Measurements from ENCODE around the gene KCNN2.

Gene KCNN2

DNA sequence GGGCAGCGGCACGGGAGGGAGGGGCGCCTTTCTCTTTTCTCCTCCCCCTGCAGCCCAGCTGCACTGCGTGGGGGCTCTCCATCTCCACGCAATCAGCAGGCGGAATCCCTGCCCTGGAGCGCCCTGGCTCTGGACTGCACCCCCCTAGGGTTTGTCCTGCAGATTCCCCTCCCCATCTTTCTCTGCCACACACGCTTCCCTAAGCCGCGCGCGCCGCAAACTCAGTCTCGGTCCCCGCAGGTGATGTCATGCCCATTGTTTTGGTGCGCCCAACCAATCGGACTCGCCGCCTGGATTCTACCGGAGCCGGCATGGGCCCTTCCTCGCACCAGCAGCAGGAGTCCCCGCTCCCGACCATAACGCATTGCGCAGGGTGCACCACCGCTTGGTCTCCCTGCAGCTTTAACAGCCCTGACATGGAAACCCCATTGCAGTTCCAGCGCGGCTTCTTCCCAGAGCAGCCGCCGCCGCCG is at the start of gene KCNN2:
KCNN2 (plus strand) TSS at position 347 of the 473 bp plus-strand sequence; CDS start at position 417, 70 bp downstream.
- no peak within 1 kb of the TSS for H3K27ac ChIP-seq
- no peak for DNase-seq (ENCODE audit: low read depth, low spot score)

DNA sequence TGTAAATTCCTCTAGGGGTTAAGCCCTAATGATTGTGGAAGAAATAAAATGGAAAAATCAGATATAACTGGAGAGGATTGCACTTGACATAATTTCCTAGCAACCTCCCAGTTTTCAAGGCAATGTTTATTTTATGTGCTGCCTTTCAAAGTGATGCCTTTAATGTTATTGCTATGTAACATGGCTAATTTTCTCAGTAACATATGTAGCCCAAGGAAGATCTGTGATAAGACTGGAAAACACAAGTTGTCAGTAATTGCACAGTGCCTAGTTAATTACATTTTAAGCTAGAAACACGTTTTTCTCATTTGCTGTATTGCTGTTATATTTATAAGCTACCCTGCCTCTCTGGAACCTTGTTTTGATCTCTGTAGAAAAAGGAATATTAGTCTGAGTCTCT is 49.2 kb upstream of the KCNN2 start:
- H3K27ac ChIP-seq: no peak overlapping the region
- no peak for DNase-seq (ENCODE audit: low read depth, low spot score)

DNA sequence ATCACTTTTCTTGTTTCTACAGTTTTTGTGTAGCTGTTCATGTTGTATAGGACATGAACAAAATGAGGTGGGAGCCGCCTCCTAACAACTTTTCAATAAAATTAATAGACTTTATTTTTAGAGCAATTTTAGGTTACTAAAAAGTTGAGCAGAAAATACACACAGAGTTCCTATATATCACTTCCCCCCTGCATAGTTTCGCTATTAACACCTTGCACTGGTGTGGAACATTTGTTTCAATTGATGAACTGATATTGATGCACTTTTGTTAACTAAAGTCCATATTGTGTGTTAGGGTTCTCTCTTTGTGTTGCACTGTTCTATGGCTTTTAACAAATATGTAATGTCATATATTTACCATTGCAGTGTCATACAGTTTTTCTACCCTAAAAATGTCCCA is 47.8 kb upstream of the KCNN2 start:
- no peak overlapping the region for H3K27ac ChIP-seq
- no peak for DNase-seq (ENCODE audit: low read depth, low spot score)

DNA sequence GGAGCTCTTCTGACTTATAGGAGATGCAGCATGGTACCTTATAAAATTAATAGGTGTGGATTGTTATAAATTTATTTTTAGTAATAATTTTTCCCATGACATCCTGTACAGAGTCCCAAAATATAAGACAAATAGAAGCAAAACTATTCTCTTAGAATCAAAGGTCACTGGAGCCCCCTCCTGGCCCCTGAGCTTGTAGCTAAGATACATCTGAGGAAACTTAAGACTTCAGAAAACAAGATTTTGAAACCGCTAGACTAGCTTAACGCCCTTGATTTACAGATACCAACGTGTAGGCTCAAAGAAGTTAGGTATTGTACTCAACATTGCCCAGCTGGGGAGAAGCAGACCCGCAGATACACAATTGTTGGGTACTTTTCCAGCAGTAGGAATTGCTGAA is 45.7 kb upstream of the KCNN2 start:
- H3K27ac ChIP-seq: no peak overlapping the region
- DNase-seq (ENCODE audit: low read depth, low spot score): no peak

DNA sequence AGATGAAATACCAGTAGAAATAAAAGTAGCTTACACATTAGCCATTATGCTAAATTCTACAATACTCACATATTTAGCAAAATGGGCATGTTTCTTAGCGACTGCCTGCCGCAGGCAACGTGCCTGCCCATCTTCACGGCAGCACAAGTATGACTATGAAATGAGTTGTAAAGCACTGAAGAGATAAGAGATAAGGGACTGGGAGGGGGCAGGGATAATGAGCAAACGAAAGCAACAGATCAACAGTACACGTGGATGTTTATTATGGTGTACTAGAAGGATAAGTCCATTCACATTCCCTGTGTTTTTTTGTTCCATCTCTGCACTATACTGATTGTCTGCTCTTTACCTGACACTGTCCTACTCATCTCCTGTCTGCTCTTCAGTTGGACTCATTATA is 44.1 kb upstream of the KCNN2 start:
- no peak overlapping the region for H3K27ac ChIP-seq
- no peak for DNase-seq (ENCODE audit: low read depth, low spot score)

DNA sequence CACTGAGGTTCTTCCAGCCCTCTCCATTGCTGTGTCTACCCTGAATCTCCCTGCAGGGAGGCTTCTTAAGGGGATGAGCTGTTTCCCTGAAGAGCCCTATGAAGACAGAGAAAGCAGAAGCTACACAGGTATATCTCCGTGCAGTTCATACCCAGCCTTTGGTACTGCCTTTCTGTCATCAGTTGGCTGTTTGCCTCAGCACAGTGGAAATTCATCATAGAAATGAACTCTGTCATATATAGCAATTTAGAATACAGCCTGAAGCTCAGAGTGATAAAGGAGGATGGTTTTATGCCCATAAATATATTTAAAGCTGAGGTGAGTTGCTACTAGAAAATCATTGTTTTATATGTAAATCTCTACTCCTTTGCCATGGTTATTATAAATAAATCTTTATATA is 42.6 kb upstream of the KCNN2 start:
- H3K27ac ChIP-seq: no peak overlapping the region
- no peak for DNase-seq (ENCODE audit: low read depth, low spot score)

DNA sequence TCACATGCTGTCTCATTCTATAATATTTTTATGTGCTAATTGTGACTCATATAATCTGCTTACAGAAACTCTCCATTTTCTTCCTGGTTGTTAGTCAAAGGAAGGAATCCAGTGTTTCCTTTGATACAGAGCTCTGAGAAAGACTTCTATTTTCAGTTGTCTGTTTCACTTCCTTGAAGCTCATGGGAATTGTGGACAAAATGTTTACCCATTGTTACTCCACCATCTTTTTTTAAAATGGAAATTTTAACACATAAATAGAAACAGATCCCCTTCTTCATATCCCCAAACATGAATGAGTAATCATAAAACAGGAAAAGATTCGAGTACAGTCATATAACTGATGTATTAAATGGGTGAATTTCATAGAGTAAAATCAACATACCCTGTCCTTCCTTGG is 42.0 kb upstream of the KCNN2 start:
- DNase-seq (ENCODE audit: low read depth, low spot score): peak; percentile 26
- peak overlapping the region; percentile 41 for H3K27ac ChIP-seq

DNA sequence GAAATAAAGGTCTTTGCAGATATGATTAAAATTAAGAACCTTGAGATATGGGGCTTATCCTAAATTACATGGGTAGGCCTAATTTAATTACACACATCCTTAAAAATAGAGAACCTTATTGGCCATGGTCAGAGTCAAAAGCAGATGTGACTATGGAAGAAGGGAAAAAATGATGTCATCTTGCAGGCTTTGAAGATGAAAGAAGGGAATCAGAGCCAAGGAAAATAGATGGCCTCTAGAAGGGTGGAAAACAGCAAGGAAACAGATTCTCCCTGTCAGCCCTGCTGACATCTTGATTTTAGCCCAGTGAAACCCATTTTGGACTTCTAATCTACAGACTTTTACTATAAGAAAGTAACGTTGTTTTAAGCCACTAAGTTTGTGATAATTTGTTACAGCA is 37.6 kb upstream of the KCNN2 start:
- no peak overlapping the region for H3K27ac ChIP-seq
- DNase-seq (ENCODE audit: low read depth, low spot score): no peak

DNA sequence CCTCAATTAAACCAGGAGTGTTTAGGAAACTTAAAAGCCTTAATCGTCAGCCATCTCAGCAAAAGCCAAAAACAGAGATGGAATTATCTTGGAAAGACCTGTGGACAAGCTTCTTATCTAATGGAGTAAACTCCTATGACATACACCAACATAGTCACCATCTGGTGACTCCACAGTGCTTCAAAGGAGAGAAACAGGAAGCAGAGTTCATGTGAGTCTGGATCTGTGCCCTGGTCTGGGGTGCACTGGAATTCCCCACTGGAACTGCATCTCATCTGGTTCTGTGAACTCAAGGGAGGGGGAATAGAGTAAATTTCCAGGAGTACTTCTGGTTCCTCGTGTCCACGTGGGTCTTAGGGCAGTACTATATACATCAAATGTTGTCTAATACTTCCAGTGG is 36.3 kb upstream of the KCNN2 start:
- DNase-seq (ENCODE audit: low read depth, low spot score): no peak
- H3K27ac ChIP-seq: no peak overlapping the region

DNA sequence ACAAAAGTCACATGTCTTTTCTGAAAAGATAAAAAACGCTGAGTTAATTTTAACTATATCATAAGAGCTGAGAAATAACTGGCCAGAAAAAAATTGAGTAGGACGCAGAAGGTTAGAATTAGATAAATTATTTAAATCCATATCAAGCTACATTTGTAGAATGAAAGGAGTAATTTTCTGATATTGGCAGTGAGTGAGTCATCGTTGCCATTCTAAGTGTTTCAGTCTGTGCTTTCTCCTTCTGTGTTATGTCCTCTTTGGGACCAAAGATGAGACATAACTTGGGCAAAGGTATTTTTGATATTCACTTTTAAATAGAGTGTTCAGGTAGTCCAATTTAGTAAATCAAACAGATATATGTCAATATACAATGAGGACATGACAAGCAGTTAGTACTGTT is 34.4 kb upstream of the KCNN2 start:
- DNase-seq (ENCODE audit: low read depth, low spot score): no peak
- H3K27ac ChIP-seq: no peak overlapping the region

DNA sequence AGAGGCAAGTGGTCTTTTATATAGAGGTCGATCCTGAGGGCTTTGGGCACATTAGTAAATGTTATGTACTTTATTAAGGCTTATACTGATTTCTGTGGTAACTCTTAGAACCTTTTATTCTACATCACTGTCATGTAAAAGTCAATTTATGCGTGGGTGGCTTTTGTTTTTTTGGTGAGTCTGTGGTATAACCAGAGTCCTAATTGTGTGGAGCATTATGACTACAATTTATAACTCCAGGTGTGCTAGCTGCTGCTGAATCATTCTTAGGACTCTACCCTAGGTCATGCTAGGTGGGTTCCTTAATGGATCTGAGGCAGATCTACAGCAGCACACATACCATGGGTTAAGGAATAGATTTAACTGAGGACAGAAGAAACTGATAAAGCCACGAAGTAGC is 33.9 kb upstream of the KCNN2 start:
- DNase-seq (ENCODE audit: low read depth, low spot score): no peak

DNA sequence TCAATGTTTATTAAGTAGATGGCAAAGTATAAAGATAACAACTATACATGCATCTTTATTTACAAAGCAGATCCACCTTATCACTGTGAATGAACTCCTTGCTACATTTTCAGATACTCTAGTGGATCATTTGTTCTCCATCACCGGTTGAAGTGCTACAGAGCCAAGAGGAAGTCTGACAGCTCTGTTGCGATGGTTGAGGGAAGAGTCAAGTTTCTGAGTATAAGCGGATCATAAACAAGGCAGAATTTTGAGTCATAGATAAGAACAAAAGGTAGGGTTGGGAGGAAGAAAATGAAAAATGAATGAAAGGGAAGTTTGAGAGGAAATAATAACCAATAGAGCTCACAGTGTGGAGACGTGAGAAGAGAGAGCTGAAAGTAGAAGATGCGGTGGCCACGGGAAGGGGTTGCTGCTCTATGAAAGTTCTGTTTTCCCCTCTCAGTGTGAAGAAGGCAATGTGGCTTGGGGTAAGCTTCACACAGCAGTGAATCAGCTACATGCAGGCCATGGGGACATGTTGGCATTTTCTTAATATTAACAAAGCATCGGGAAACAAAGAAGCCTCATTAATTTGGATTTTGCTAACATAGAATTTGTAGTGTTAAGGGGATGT is 30.8 kb upstream of the KCNN2 start:
- DNase-seq (ENCODE audit: low read depth, low spot score): no peak
- H3K27ac ChIP-seq: no peak overlapping the region

More for the DNA sequence above, 33.9 kb upstream of the KCNN2 start:
- no peak overlapping the region for H3K27ac ChIP-seq

DNA sequence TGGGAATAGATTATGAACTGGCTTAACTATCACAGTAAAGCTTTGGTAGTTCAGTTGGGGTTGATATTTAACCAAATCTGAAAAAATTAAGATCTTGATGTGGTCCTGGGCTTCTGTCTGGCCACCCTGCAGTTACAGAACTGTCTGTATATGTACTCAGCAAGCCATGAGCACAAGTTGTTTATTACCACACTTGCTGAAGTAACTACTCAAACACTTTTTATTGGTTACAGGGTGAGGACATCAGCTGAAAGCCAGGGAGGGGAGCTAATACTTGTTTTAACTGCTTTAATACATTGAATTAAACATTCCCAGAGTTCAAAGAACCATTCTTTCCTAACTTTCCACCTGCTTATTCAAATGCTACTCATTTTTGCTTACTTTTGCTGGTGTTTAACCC is 29.4 kb upstream of the KCNN2 start:
- DNase-seq (ENCODE audit: low read depth, low spot score): no peak
- no peak overlapping the region for H3K27ac ChIP-seq

DNA sequence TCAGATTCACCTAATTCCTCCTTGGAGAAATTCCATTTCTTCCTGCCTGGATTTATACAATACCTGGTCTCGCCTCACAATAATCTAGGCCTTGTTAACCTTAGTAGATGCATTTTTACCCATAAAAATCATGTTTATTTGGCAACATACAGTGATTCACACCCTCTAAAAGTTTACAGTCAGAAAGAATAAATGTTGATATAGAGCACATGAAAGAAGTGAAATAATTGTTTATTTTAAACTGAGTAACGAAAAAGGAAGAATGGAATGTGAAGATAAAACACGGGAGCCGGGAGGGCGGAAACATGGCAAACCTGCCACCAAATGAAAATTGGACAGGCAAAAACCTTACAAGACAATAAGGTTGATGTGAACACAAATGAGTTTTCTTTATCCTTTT is 28.9 kb upstream of the KCNN2 start:
- DNase-seq (ENCODE audit: low read depth, low spot score): no peak
- H3K27ac ChIP-seq: no peak overlapping the region

DNA sequence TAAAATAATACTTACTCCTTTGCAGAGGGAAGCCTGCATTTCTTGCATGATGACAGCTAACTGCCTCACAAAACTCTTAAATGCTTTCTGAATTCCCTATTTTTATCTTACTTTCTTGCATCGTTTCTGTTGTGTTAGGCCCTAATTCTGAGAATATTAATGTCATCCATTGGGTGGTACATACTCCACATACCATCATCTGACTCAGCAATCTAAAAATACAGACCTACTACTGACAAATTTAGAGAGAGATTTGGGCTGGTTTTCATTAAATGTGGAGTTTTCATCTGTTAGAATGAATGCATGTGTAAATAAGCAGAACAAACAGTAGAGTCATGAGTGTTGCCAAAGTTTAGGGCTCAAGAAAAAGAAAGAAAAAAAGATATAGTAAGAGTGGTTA is 26.5 kb upstream of the KCNN2 start:
- no peak for DNase-seq (ENCODE audit: low read depth, low spot score)
- no peak overlapping the region for H3K27ac ChIP-seq

DNA sequence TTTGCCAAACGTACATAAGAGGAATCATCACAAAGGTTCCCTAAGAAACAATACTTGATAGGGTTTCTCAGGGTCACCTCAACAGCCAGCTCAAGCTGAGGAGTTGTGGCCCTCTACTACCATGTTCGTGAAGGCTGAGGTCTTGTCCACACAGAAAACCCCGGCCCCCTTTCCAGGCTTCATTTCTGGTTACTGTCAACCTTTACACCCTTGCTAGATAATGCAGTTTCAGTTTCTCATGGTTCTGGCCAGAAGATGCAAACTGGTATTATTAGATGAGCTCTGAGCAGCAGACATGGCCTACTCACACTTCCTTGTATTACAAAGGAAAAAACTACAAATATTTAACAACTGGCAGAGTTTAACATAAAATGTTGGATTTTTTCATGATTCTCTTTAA is 22.8 kb upstream of the KCNN2 start:
- H3K27ac ChIP-seq: no peak overlapping the region
- no peak for DNase-seq (ENCODE audit: low read depth, low spot score)

DNA sequence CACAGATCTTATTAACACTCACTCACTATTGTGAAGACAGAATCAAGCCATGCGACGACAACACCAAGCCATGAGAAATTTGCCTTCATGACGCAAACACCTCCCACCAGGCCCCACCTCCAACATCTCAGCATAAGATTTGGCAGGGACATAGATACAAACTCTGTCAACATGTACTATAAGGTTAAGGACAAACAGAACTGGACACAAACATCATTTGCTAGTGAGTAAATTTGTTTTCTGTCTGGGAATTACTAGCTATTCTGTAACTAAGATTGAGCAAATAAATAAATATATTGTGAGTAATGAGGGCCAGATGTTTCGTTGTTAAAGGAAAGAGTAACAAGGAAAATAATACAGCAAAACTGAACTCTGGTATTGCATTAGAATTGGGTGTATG is 15.7 kb upstream of the KCNN2 start:
- DNase-seq (ENCODE audit: low read depth, low spot score): no peak
- H3K27ac ChIP-seq: no peak overlapping the region

DNA sequence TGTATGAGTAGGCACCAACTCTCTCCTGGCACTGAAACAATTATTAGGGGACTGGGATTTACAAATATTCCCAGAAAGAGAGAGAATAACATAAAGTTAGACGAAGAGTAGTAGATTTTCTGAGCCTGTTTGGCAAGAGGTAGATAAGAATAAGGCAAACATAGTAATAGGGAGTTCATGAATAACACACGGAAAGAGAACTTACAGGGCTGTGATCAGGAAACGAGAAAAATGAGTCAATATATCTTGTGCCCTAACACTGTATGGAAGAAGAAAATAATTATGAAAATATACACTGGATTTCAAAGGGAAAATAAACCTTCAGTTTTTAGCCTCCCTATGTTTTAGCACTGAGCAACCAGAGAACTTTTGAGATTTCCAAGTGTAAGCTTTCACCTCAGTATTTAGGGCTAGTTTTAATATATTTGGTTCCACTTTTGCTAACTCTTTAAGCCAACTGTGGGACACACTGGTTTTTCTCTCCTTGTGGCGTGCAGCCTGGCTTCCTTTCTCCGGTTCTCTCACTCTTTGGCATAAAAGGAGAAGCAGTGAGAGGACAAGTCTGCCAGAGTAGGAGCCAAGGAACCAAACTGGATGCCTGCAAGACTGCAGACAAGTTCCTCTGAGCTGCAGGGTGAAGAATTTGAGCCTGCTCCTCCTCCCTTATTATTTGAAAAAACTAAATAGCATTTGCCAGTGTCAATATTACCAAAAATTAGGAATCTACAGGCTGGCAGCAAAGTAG is 6.6 kb upstream of the KCNN2 start:
- no peak overlapping the region for H3K27ac ChIP-seq
- no peak for DNase-seq (ENCODE audit: low read depth, low spot score)

DNA sequence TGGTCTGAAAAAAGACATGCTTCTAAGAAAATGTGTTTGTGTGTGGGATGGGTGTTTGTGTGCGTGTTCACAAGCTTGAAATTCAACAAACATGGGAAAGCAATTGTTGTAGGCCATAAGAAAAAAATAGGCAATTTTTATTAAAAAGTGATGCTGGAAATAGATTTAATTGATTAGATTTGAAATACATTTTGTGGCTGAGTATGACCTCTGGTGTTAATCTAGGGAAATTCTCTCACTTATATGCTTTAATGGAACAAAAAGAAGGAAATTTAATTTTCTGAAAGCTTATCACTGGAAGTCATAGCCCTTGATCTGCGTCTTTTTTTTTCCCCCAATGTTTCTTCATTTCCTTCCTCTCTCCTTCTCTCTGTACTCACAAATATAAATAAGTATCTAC is 3.5 kb upstream of the KCNN2 start:
- DNase-seq (ENCODE audit: low read depth, low spot score): no peak

DNA sequence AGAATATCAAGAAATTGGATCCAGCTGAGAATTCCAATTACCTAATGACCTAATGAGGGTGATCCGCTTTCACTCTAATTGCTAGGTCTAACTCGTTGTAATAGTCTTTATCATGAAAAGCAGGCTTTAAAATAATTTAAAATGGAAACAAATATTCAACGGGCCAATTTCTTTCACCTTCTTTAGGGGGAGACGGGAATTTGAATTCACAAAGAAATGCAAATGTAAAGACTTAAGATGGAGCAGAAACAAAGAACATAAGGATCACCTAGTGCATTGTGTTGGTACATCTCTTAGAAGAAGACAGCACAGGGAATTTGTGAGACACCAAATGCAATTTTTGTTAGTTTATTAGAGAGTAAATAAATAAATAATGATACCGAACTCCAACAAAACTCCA is 1.5 kb upstream of the KCNN2 start:
- no peak for DNase-seq (ENCODE audit: low read depth, low spot score)
- H3K27ac ChIP-seq: no peak overlapping the region

More for the DNA sequence above, 3.5 kb upstream of the KCNN2 start:
- no peak overlapping the region for H3K27ac ChIP-seq

DNA sequence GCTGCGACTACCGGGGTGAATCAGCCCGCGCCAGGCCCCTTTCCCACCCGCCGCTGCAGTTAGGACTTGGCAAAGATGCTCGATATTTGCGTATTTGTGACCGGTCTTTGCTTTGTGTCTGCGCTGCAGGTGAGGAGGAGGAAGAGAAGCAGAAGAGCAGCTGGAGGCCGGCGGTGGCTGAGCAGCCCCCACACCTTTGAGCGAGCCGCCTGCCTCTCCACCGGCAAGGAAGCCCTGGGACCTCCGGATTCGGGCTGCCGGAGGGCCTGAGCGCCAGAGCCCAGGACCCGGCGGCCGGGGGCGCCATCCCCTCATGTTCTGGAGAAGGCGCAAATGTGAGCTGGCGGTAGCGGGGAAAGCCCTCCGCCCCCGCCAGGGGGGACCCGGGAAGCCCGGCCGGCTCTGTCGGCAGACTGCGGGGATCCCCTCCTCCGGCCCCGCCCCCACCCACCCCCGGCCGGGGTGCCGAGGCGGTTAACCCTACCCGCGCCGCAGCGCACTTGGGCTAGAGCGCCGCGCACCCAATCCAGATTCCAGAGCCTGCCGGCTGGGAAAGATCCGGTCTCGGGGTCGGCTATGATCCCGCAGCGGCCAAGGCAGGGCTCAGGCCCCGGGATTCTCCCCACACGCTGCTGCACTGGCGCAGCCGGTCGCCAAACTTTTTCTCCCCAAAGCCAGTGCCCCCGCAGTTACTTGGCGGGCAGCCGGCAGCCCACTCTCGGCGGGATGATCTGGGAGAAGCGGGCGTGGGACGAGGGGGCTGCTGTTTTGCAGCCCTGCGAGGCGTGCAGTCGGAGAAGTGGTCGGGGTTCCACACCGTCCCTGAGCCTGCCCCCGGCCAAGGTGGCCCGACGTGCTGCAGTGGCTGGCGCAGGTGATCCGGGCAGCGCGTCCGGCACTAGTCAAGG is 800 bp upstream of the KCNN2 start:
- DNase-seq (ENCODE audit: low read depth, low spot score): no peak

More for the DNA sequence above, 800 bp upstream of the KCNN2 start:
- H3K27ac ChIP-seq: no peak overlapping the region
